Neural cell (in vitro differentiated cells): ENCODE data around the gene METTL8. TPM values are rescaled to one million over a fixed set of nuclear protein-coding genes. Genes with fewer than 3 reads are reported as not detected.
"Not testable (repeated sequence)": the region's sequence is repeated elsewhere in the genome, so short reads cannot be mapped to it uniquely, and the experiment has no call there.

Experiments used
- H2AFZ ChIP-seq: fragments of 200-600, 300-800 bp; sonication (generic), shearing (Covaris generic); 2 replicates; pipeline ENCODE4 v1.6.0; 2014; ENCODE audit warnings: low read depth, mild to moderate bottlenecking, antibody characterized with exemption, low read length, moderate library complexity
- H3F3A ChIP-seq: fragments of 200-600 bp; shearing (Covaris generic); 2 replicates; pipeline ENCODE4 v1.6.1; 2016; ENCODE audit warnings: mild to moderate bottlenecking, moderate library complexity, mixed read lengths, antibody characterized with exemption, low read length; ENCODE audit not compliant: insufficient read depth, poor library complexity, severe bottlenecking
- H3K27ac ChIP-seq: fragments of 200-600, 300-800 bp; sonication (generic), shearing (Covaris generic); 2 replicates; pipeline ENCODE4 v1.5.1; 2014; ENCODE audit warnings: mild to moderate bottlenecking, low read length, moderate library complexity
- H3K27me3 ChIP-seq: fragments of 300-800, 200-600 bp; sonication (generic), shearing (Covaris generic); 2 replicates; pipeline ENCODE4 v1.6.0; 2014; ENCODE audit warnings: mild to moderate bottlenecking, low read depth, low read length, moderate library complexity; ENCODE audit not compliant: insufficient read depth
- H3K36me3 ChIP-seq: fragments of 300-800, 200-600 bp; sonication (generic), shearing (Covaris generic); 2 replicates; pipeline ENCODE4 v1.5.1; 2014; ENCODE audit warnings: mild to moderate bottlenecking, antibody characterized with exemption, low read length, moderate library complexity; ENCODE audit not compliant: insufficient read depth
- H3K4me2 ChIP-seq: fragments of 300-800, 200-600 bp; sonication (generic), shearing (Covaris generic); 2 replicates; pipeline ENCODE4 v1.6.0; 2014; ENCODE audit warnings: mild to moderate bottlenecking, low read length
- H3K4me3 ChIP-seq: fragments of 300-800, 200-600 bp; sonication (generic), shearing (Covaris generic); 2 replicates; pipeline ENCODE4 v1.5.1; 2014; ENCODE audit warnings: mild to moderate bottlenecking, low read length, moderate library complexity
- H3K79me2 ChIP-seq: fragments of 200-600 bp; shearing (Covaris generic); replicated peaks from 2 replicates; pipeline ENCODE4 v1.6.0; 2014; ENCODE audit warnings: mild to moderate bottlenecking, low read length, moderate library complexity; ENCODE audit not compliant: insufficient read depth
- H3K9ac ChIP-seq: fragments of 300-800, 200-600 bp; sonication (generic), shearing (Covaris generic); 2 replicates; pipeline ENCODE4 v1.6.1; 2016; ENCODE audit warnings: mild to moderate bottlenecking, low read length, mixed read lengths
- H3K9me2 ChIP-seq: fragments of 200-600 bp; shearing (Covaris generic); 2 replicates; pipeline ENCODE4 v1.6.1; 2016; ENCODE audit warnings: mild to moderate bottlenecking, low read length, mixed read lengths; ENCODE audit not compliant: insufficient read depth
- H3K9me3 ChIP-seq: fragments of 200-600, 300-800 bp; sonication (generic), shearing (Covaris generic); 2 replicates; pipeline ENCODE4 v1.6.1; 2016; ENCODE audit warnings: mild to moderate bottlenecking, mixed run types, low read length, moderate library complexity, mixed read lengths
- H4K20me1 ChIP-seq: fragments of 200-600 bp; shearing (Covaris generic); 2 replicates; pipeline ENCODE4 v1.6.1; 2016; ENCODE audit warnings: mild to moderate bottlenecking, mixed run types; ENCODE audit not compliant: insufficient read depth
- CTCF ChIP-seq: fragments of 450-650 bp; IDR thresholded peaks from 2 replicates; pipeline ENCODE4 v1.5.1; 2014; ENCODE audit warnings: antibody characterized with exemption, mild to moderate bottlenecking, moderate library complexity; ENCODE audit not compliant: poor library complexity, severe bottlenecking
- EP300 ChIP-seq: fragments of 450-650 bp; conservative IDR thresholded peaks from 2 replicates; pipeline ENCODE4 v1.6.1; 2014; ENCODE audit warnings: antibody characterized with exemption, mild to moderate bottlenecking, moderate library complexity; ENCODE audit not compliant: poor library complexity, severe bottlenecking
- EZH2 ChIP-seq: fragments of 200-600, 300-800 bp; shearing (Covaris generic), sonication (generic); IDR thresholded peaks from 2 replicates; pipeline ENCODE4 v1.6.1; 2014; ENCODE audit warnings: antibody characterized with exemption, low read length, borderline replicate concordance, mild to moderate bottlenecking; ENCODE audit not compliant: insufficient read depth, poor library complexity, severe bottlenecking
- POLR2AphosphoS5 ChIP-seq: IDR thresholded peaks from 2 replicates; pipeline ENCODE4 v1.6.1; 2012
- RAD21 ChIP-seq: fragments of 450-650 bp; conservative IDR thresholded peaks from 2 replicates; pipeline ENCODE4 v1.6.1; 2014; ENCODE audit warnings: antibody characterized with exemption, mild to moderate bottlenecking, moderate library complexity
- REST ChIP-seq: IDR thresholded peaks from 2 replicates; pipeline ENCODE4 v1.6.1; 2012; ENCODE audit warnings: borderline replicate concordance
- SMC3 ChIP-seq: fragments of 450-650 bp; conservative IDR thresholded peaks from 2 replicates; pipeline ENCODE4 v1.6.1; 2014; ENCODE audit warnings: antibody characterized with exemption, mild to moderate bottlenecking, moderate library complexity; ENCODE audit not compliant: poor library complexity
- TAF1 ChIP-seq: IDR thresholded peaks from 2 replicates; pipeline ENCODE4 v1.6.1; 2012; ENCODE audit warnings: low read depth
- polyA plus RNA-seq: library from polyadenylated mRNA; depleted of rRNA; stranded (reverse); fragments of >200 nt; gene quantifications from 2 replicates; pipeline ENCODE4 v1.2.3, GENCODE V29; 2014

Gene METTL8
- polyA plus RNA-seq, 1 donor from 2014 or later = 13.7 TPM

GRCh38 chr2:171416009-171416926 is 17.5 kb downstream of the METTL8 start:
- Histone ChIP-seq H3K4me3 (peak overlapping the region; percentile 43), H3K79me2 (no peaks in the 10 kb centered on the region), H3K36me3 (no peaks in the 10 kb centered on the region), H3K4me2 (no peak overlapping the region), H3K9me2 (no peaks in the 10 kb centered on the region), H3K27ac (peak overlapping the region; percentile 79), H3F3A (no peaks in the 10 kb centered on the region), H2AFZ (no peak overlapping the region), H4K20me1 (no peaks in the 10 kb centered on the region), H3K9ac (peak overlapping the region; percentile 48), H3K9me3 (no peaks in the 10 kb centered on the region), H3K27me3 (no peaks in the 10 kb centered on the region)
- TF ChIP-seq RAD21 (peak; percentile 97), EP300 (peak; percentile 65), REST (peak; percentile 42), EZH2 (no peak), CTCF (peak; percentile 93), POLR2AphosphoS5 (peak; percentile 62), SMC3 (peak; percentile 98), TAF1 (no peak)

- not testable (repeated sequence) for H3F3A ChIP-seq, H3K9me3 ChIP-seq, H3K27ac ChIP-seq, H3K79me2 ChIP-seq, H2AFZ ChIP-seq, H3K4me3 ChIP-seq, H4K20me1 ChIP-seq, H3K27me3 ChIP-seq, H3K36me3 ChIP-seq, H3K4me2 ChIP-seq, H3K9ac ChIP-seq, H3K9me2 ChIP-seq
These were observed 19.1 kb downstream of the METTL8 start for GRCh38 chr2:171414645-171415044.
